ENCODE results near the gene SRBD1.

Gene SRBD1

GRCh38 chr2:45390861-45391260 lies 220.2 kb downstream of the SRBD1 start:
- H3K79me2 ChIP-seq (ENCODE audit: low read length), result no peaks in the 10 kb centered on the region
- H3K27me3 ChIP-seq (replicated peaks; ENCODE audit: insufficient read depth, low read length), result no peaks in the 10 kb centered on the region
- H3K9me3 ChIP-seq (replicated peaks; ENCODE audit: insufficient read depth, low read length), result no peaks in the 10 kb centered on the region
- H3K4me1 ChIP-seq (ENCODE audit: low read length), result no peaks in the 10 kb centered on the region
- H3K9ac ChIP-seq (ENCODE audit: low read length), result no peak overlapping the region
- DNase-seq, result no peak
- H3K36me3 ChIP-seq (replicated peaks; ENCODE audit: insufficient read depth, low read length), result no peaks in the 10 kb centered on the region
- TF ChIP-seq EZH2 (optimal IDR thresholded peaks at IDR 0.05; ENCODE audit: low read depth, low read length), result no peak
- TF ChIP-seq, protein P1, sequence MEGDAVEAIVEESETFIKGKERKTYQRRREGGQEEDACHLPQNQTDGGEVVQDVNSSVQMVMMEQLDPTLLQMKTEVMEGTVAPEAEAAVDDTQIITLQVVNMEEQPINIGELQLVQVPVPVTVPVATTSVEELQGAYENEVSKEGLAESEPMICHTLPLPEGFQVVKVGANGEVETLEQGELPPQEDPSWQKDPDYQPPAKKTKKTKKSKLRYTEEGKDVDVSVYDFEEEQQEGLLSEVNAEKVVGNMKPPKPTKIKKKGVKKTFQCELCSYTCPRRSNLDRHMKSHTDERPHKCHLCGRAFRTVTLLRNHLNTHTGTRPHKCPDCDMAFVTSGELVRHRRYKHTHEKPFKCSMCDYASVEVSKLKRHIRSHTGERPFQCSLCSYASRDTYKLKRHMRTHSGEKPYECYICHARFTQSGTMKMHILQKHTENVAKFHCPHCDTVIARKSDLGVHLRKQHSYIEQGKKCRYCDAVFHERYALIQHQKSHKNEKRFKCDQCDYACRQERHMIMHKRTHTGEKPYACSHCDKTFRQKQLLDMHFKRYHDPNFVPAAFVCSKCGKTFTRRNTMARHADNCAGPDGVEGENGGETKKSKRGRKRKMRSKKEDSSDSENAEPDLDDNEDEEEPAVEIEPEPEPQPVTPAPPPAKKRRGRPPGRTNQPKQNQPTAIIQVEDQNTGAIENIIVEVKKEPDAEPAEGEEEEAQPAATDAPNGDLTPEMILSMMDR (IDR thresholded peaks at IDR 0.05; ENCODE audit: low read length), result no peak
- TF ChIP-seq EZH2phosphoT487 (IDR thresholded peaks at IDR 0.05; ENCODE audit: low read length), result no peak
- no peaks in the 10 kb centered on the region for H4K20me1 ChIP-seq (ENCODE audit: insufficient read depth, low read length)
- H3K4me2 ChIP-seq (ENCODE audit: low read depth, low read length), result no peak overlapping the region
- H3K9me2 ChIP-seq (replicated peaks; ENCODE audit: insufficient read depth, low read length), result no peaks in the 10 kb centered on the region
- no peak overlapping the region for H3K4me3 ChIP-seq (ENCODE audit: low read length)
- H2AFZ ChIP-seq (ENCODE audit: low read length), result no peak overlapping the region
- H3K27ac ChIP-seq (ENCODE audit: low read length), result no peak overlapping the region
- H3F3A ChIP-seq (ENCODE audit: insufficient read depth, low read length), result no peaks in the 10 kb centered on the region

DNA sequence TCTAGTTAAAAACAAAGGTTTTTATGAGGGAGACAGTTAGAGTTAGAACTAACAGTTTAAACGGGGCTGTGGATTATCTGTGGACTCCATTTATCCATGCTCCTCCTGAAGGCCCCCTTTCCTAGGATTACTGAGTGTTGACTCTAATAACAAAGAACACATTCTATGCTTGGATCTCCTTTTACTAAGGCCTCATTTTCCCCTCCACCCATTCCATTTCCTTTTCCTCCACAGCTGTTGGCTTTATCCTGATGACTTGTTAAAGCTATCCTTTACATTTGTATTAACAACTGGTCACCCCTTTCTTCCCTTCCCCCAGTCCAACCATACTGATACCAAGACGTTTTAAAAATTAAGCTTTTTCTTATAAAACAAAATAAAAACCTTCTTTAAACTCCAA lies 220.6 kb downstream of the SRBD1 start:
- no peak overlapping the region for H3K4me3 ChIP-seq (ENCODE audit: low read length)
- no peaks in the 10 kb centered on the region for H3K36me3 ChIP-seq (replicated peaks; ENCODE audit: insufficient read depth, low read length)
- H3K27ac ChIP-seq (ENCODE audit: low read length), result no peak overlapping the region
- no peaks in the 10 kb centered on the region for H3K9me2 ChIP-seq (replicated peaks; ENCODE audit: insufficient read depth, low read length)
- no peaks in the 10 kb centered on the region for H3K79me2 ChIP-seq (ENCODE audit: low read length)
- H3K4me2 ChIP-seq (ENCODE audit: low read depth, low read length), result no peak overlapping the region
- H3F3A ChIP-seq (ENCODE audit: insufficient read depth, low read length), result no peaks in the 10 kb centered on the region
- no peak overlapping the region for H2AFZ ChIP-seq (ENCODE audit: low read length)
- no peak overlapping the region for H3K9ac ChIP-seq (ENCODE audit: low read length)
- no peaks in the 10 kb centered on the region for H4K20me1 ChIP-seq (ENCODE audit: insufficient read depth, low read length)
- no peak for TF ChIP-seq EZH2phosphoT487 (IDR thresholded peaks at IDR 0.05; ENCODE audit: low read length)
- TF ChIP-seq, protein P1 (IDR thresholded peaks at IDR 0.05; ENCODE audit: low read length), result no peak
- TF ChIP-seq EZH2 (optimal IDR thresholded peaks at IDR 0.05; ENCODE audit: low read depth, low read length), result no peak
- H3K9me3 ChIP-seq (replicated peaks; ENCODE audit: insufficient read depth, low read length), result no peaks in the 10 kb centered on the region
- H3K4me1 ChIP-seq (ENCODE audit: low read length), result no peaks in the 10 kb centered on the region
- no peaks in the 10 kb centered on the region for H3K27me3 ChIP-seq (replicated peaks; ENCODE audit: insufficient read depth, low read length)
- DNase-seq, result no peak

DNA sequence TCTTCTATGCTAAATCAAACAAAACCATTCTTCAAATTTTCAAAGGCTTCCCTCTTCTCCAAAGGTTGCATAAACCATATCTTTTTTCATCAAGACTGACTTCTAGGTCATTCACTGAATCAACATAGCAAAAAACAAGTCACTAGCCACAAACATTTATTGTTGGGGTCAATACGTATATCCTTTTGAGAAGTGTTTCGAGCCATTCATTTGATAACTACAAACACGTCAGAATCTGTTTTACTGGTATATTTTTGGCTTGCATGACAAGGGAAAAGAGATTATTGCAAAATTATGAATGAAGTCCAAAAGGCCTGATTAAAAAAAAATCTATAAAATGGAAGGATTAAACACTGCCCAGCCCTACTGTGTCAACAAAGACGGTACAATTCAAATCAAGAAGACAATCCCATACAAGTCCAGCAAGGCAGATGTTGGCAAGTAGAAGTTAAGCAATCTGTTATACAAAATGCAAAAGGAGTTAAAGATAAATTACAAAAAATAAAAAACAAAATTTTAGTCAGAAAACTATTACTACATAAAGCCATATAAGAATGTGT lies 222.4 kb downstream of the SRBD1 start:
- H3K4me3 ChIP-seq (ENCODE audit: low read length), result no peak overlapping the region
- H3K9me3 ChIP-seq (replicated peaks; ENCODE audit: insufficient read depth, low read length), result no peaks in the 10 kb centered on the region
- H4K20me1 ChIP-seq (ENCODE audit: insufficient read depth, low read length), result no peaks in the 10 kb centered on the region
- H3K4me1 ChIP-seq (ENCODE audit: low read length), result no peaks in the 10 kb centered on the region
- H3F3A ChIP-seq (ENCODE audit: insufficient read depth, low read length), result no peaks in the 10 kb centered on the region
- DNase-seq, result no peak
- H3K4me2 ChIP-seq (ENCODE audit: low read depth, low read length), result no peak overlapping the region
- no peaks in the 10 kb centered on the region for H3K79me2 ChIP-seq (ENCODE audit: low read length)
- no peaks in the 10 kb centered on the region for H3K27me3 ChIP-seq (replicated peaks; ENCODE audit: insufficient read depth, low read length)
- H3K9ac ChIP-seq (ENCODE audit: low read length), result no peak overlapping the region
- H3K9me2 ChIP-seq (replicated peaks; ENCODE audit: insufficient read depth, low read length), result no peaks in the 10 kb centered on the region
- H3K27ac ChIP-seq (ENCODE audit: low read length), result no peak overlapping the region
- no peaks in the 10 kb centered on the region for H3K36me3 ChIP-seq (replicated peaks; ENCODE audit: insufficient read depth, low read length)
- no peak overlapping the region for H2AFZ ChIP-seq (ENCODE audit: low read length)
- TF ChIP-seq, protein P1 (IDR thresholded peaks at IDR 0.05; ENCODE audit: low read length), result no peak
- TF ChIP-seq EZH2 (optimal IDR thresholded peaks at IDR 0.05; ENCODE audit: low read depth, low read length) (no peak), EZH2phosphoT487 (IDR thresholded peaks at IDR 0.05; ENCODE audit: low read length) (no peak)

All from MM.1S (cell line).